SK-N-SH (cell line): ENCODE measurements around the gene NME3. TPM values are rescaled to one million over a fixed set of nuclear protein-coding genes. Genes with fewer than 3 reads are reported as not detected.

ENCODE experiments used
- CTCF ChIA-PET: fragments of 300-600, 350-600 bp; formaldehyde crosslinking; extraction: SDS; loops from one replicate; lab custom pipeline; 2021; lab: Yijun Ruan, JAX
- POLR2A ChIA-PET: fragments of 350-600 bp; sonication (Branson Sonifier 250); formaldehyde crosslinking; extraction: SDS; loops from one replicate; lab custom pipeline; 2020; ENCODE audit warnings: antibody characterized with exemption, inconsistent platforms; lab: Yijun Ruan, JAX
- DNase-seq: peaks from one replicate; pipeline ENCODE4 v3.0.0; 2012
- H2AFZ ChIP-seq: fragments of 200-600 bp; sonication (generic); 2 replicates; pipeline ENCODE4 v1.8.1; 2016; ENCODE audit warnings: antibody characterized with exemption, mild to moderate bottlenecking, low read depth
- H3F3A ChIP-seq: fragments of 200-600 bp; sonication (generic); replicated peaks from 2 replicates; pipeline ENCODE3; 2016; ENCODE audit warnings: antibody characterized with exemption, mild to moderate bottlenecking; ENCODE audit not compliant: insufficient read depth
- H3K27ac ChIP-seq, 2 experiments: fragments of 200-500 bp in 1 of 2; fragments of 200-600 bp in 1 of 2; sonication (Bioruptor generic) in 1 of 2; sonication (generic), shearing (Covaris generic) in 1 of 2; 2 replicates each; pipeline versions ENCODE4 v1.5.1 to v1.6.1; 2014 to 2016; ENCODE audit warnings: low read depth in 2 of 2, inconsistent platforms in 1 of 2, low read length in 1 of 2, mild to moderate bottlenecking in 1 of 2, mixed read lengths in 1 of 2
- H3K27me3 ChIP-seq: fragments of 200-600 bp; sonication (generic), shearing (Covaris generic); 2 replicates; pipeline ENCODE4 v1.6.1; 2016; ENCODE audit warnings: mixed run types; ENCODE audit not compliant: insufficient read depth
- H3K36me3 ChIP-seq, 2 experiments: fragments of 200-500 bp in 1 of 2; fragments of 200-600 bp in 1 of 2; sonication (Bioruptor generic) in 1 of 2; sonication (generic) in 1 of 2; replicated peaks in 1 of 2; 2 replicates each; pipeline versions ENCODE3 to v1.5.1; 2014 to 2016; ENCODE audit warnings: low read length in 1 of 2, mild to moderate bottlenecking in 1 of 2; ENCODE audit not compliant: insufficient read depth in 2 of 2, control insufficient read depth in 1 of 2
- H3K4me1 ChIP-seq, 2 experiments: fragments of 200-500 bp in 1 of 2; fragments of 200-600 bp in 1 of 2; sonication (Bioruptor generic) in 1 of 2; sonication (generic), shearing (Covaris generic) in 1 of 2; 2 replicates each; pipeline versions ENCODE4 v1.5.1 to v1.6.1; 2014 to 2016; ENCODE audit warnings: low read depth in 1 of 2, low read length in 1 of 2, mixed run types in 1 of 2; ENCODE audit not compliant: insufficient read depth in 2 of 2, control insufficient read depth in 1 of 2
- H3K4me2 ChIP-seq: fragments of 200-600 bp; sonication (generic), shearing (Covaris generic); 2 replicates; pipeline ENCODE4 v1.6.1; 2017; ENCODE audit warnings: mixed run types
- H3K4me3 ChIP-seq, 2 experiments: fragments of 200-500 bp in 1 of 2; fragments of 200-600 bp in 1 of 2; sonication (Bioruptor generic) in 1 of 2; sonication (generic), shearing (Covaris generic) in 1 of 2; 2 replicates each; pipeline versions ENCODE4 v1.5.1 to v1.8.1; 2014 to 2016; ENCODE audit warnings: low read depth in 2 of 2, inconsistent platforms in 1 of 2, low read length in 1 of 2, mild to moderate bottlenecking in 1 of 2, mixed read lengths in 1 of 2, moderate library complexity in 1 of 2
- H3K79me2 ChIP-seq: fragments of 200-600 bp; sonication (generic); 2 replicates; pipeline ENCODE4 v1.8.1; 2017; ENCODE audit warnings: mild to moderate bottlenecking; ENCODE audit not compliant: insufficient read depth
- H3K9ac ChIP-seq: fragments of 200-600 bp; sonication (generic); 2 replicates; pipeline ENCODE4 v1.6.1; 2017; ENCODE audit warnings: mixed run types
- H3K9me2 ChIP-seq: fragments of 200-600 bp; sonication (generic); 2 replicates; pipeline ENCODE4 v1.6.1; 2017; ENCODE audit warnings: mixed run types
- H3K9me3 ChIP-seq: fragments of 200-600 bp; sonication (generic); 2 replicates; pipeline ENCODE4 v1.6.1; 2017; ENCODE audit warnings: mixed run types, mild to moderate bottlenecking, moderate library complexity
- H4K20me1 ChIP-seq: fragments of 200-600 bp; sonication (generic); 2 replicates; pipeline ENCODE4 v1.6.1; 2017; ENCODE audit warnings: mild to moderate bottlenecking, mixed run types; ENCODE audit not compliant: insufficient read depth
- CHD2 ChIP-seq: fragments of 150-350 bp; IDR thresholded peaks from 2 replicates; pipeline ENCODE4 v1.6.1; 2018; ENCODE audit warnings: low read length; ENCODE audit not compliant: partially characterized antibody
- FOXJ3 ChIP-seq: sonication (generic); formaldehyde crosslinking; IDR thresholded peaks from 2 replicates; pipeline ENCODE4 v1.5.1; 2020; ENCODE audit warnings: mild to moderate bottlenecking, missing genetic modification reagents
- JUND ChIP-seq: IDR thresholded peaks from 2 replicates; pipeline ENCODE4 v1.4.0; 2012
- MXI1 ChIP-seq: IDR thresholded peaks from 2 replicates; pipeline ENCODE4 v1.6.1; 2012; ENCODE audit warnings: mild to moderate bottlenecking, low read depth, low read length, improper control_type of control experiment
- NFIC ChIP-seq: IDR thresholded peaks from 2 replicates; pipeline ENCODE4 v1.4.0; 2012; ENCODE audit warnings: borderline replicate concordance
- POLR2AphosphoS5 ChIP-seq: IDR thresholded peaks from 2 replicates; pipeline ENCODE4 v1.6.1; 2012; ENCODE audit warnings: low read depth, low read length
- RAD21 ChIP-seq: IDR thresholded peaks from 2 replicates; pipeline ENCODE4 v1.6.1; 2012; ENCODE audit warnings: mild to moderate bottlenecking, low read length
- RCOR1 ChIP-seq: fragments of 150-350 bp; IDR thresholded peaks from 2 replicates; pipeline ENCODE4 v1.6.1; 2017; ENCODE audit warnings: antibody characterized with exemption, low read length
- TAF1 ChIP-seq: IDR thresholded peaks from 2 replicates; pipeline ENCODE4 v1.6.1; 2012; ENCODE audit warnings: low read depth, mild to moderate bottlenecking, low read length, moderate library complexity, borderline replicate concordance
- WGBS: methylation state at CpG from one replicate; pipeline ENCODE4 v1.1.6; 2017; ENCODE audit warnings: low lambda C conversion rate; 5-methylcytosine and 5-hydroxymethylcytosine counted together
- polyA plus RNA-seq, 3 experiments: library from polyadenylated mRNA; depleted of rRNA; stranded (reverse); fragments of >200 nt; gene quantifications; 2 replicates each; pipeline ENCODE4 v1.2.3, GENCODE V29; 2012
- TF ChIP-seq, protein P1 (sequence below): IDR thresholded peaks from 2 replicates; pipeline ENCODE4 v1.6.1; 2012; ENCODE audit warnings: mild to moderate bottlenecking, low read depth, low read length, moderate library complexity
- TF ChIP-seq, protein P2 (sequence below): fragments of 150-350 bp; IDR thresholded peaks from 2 replicates; pipeline ENCODE4 v1.6.1; 2017; ENCODE audit warnings: antibody characterized with exemption, low read length, low read depth, borderline replicate concordance
- TF ChIP-seq, protein P3 (sequence below): IDR thresholded peaks from 2 replicates; pipeline ENCODE4 v1.4.0; 2012; ENCODE audit warnings: low read depth, borderline replicate concordance
- TF ChIP-seq, protein P4 (sequence below): fragments of 200-600 bp; sonication (generic); IDR thresholded peaks from 2 replicates; pipeline ENCODE4 v1.6.1; 2017; ENCODE audit warnings: antibody characterized with exemption, mild to moderate bottlenecking, moderate library complexity

NME3 gene
- polyA plus RNA-seq, 1 of the 3 experiments (the other 2 are of a cell fraction), result 77.2 TPM

DNA sequence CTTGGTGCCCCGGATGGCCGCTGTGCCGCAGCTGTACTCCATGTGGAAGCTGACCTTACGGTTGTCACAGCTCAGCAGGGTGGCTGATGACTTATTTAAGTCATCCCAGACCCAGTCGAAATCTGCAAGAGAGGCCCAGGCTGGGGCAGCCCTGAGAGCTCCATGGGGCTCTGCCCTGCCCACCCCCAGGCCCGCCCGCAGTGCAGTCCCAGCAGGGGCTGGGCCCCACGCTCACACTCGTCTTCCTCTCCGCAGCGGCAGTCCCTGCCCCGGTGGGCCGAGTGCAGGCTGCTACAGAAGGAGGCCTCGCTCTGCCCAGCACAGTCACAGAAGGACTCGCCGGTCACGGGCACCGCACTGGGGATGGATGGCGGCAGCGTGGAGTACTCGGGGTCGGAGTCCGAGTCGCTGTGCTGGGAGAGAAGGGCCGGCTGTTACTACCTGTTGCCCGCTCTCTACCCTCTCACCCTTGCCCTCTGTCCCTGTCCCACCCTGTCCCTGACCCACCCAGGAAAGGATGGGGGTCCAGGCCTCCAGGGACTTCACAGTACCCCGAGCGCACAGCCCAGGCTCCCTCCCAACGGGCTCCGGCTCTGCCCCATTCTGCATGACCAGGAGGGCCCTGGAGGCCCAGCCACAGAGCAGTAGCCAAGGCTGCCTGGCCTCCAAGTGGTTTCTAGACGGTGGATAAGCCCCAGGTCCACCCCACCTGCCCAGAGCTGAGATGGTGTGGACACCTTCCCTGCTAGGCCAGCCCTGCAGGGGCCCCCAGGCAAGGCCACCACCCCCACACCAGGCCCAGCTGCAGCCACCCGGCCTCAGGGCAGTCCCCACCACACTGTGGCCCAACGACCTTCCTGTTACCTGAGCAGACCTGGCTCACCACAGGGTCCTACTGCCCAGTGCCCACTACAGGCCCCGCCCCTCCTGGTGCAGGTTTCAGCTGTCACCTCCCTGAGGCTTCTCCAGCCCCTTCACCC, 7.1 kb upstream of the NME3 start:
- H3F3A ChIP-seq, result peaks cover 8% of the 10 kb centered on the region
- H3K4me2 ChIP-seq, result no peak overlapping the region
- H3K79me2 ChIP-seq, result peaks cover 42% of the 10 kb centered on the region
- H3K4me1 ChIP-seq, result peaks cover 0 to 21% of the 10 kb centered on the region in 2 experiments; a peak in 2 of 4 replicates
- ChIA-PET CTCF (interaction anchor here (0.6 kb wide), 1 partner anchor 375 kb away, joined by 4 read pairs; no protein-coding TSS in a partner anchor), POLR2A (no interaction called here)
- no peaks in the 10 kb centered on the region for H3K27me3 ChIP-seq
- H2AFZ ChIP-seq, result no peak overlapping the region
- no peaks in the 10 kb centered on the region for H3K9me2 ChIP-seq
- DNase-seq, result no peak
- no peak overlapping the region for H3K9ac ChIP-seq
- H3K36me3 ChIP-seq, result peaks cover 3 to 37% of the 10 kb centered on the region in 2 experiments
- H3K9me3 ChIP-seq, result no peaks in the 10 kb centered on the region
- peak; percentile 24 for TF ChIP-seq POLR2AphosphoS5
- no peak for TF ChIP-seq RCOR1
- H4K20me1 ChIP-seq, result peaks cover 13% of the 10 kb centered on the region; the same call in 1 of the 2 replicates
- 93% methylated on average over 22 of the region's 34 CpGs for WGBS
- no peak overlapping the region for H3K27ac ChIP-seq
- no peak overlapping the region for H3K4me3 ChIP-seq

DNA sequence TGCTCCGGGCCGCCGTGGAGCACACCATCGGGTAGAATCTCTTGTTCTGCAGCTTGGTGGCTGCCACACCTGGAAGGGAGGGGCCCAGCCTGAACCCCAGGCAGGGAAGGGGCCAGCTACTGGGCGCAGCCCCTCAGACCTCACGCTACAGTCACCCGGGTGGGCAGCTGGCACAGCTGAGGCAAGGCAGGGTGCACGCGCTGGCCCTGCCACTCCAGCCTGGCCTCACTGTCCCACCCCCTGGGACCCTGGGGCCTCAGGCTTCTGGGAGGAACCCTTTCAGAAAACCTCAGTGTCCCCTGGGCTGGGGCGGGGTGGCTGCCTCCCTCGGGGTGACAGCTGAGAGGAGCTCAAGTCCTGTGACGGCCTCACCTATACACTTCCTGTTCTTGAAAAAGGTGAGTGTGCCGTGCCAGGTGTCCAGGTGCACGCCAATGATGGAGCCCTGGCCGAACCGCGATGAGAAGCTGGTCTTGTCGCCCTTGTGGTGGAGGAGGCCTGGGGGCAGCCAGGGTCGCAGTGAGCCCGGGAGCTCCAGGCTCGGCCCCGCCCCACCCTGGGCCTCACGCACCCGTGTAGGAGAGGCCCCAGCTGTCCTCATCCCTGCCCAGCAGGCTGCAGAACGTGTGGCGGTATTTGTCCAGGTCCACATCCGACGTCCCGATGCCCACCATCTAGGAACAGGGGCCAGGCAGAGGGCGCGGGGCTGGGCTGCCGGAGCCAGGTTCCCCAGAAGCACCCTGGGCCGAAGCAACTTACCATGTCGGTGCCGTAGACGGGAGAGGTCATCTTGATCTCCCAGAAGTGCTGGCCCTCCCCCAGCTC, 6.2 kb upstream of the NME3 start:
- Histone ChIP-seq H3K27ac (no peak overlapping the region; a peak in 1 of 4 replicates), H3K36me3 (peaks cover 3 to 37% of the 10 kb centered on the region in 2 experiments), H2AFZ (no peak overlapping the region), H3K4me1 (peaks cover 0 to 21% of the 10 kb centered on the region in 2 experiments; a peak in 2 of 4 replicates), H3K9ac (no peak overlapping the region), H3K9me3 (no peaks in the 10 kb centered on the region), H3K9me2 (no peaks in the 10 kb centered on the region), H4K20me1 (peaks cover 13% of the 10 kb centered on the region; the same call in 1 of the 2 replicates), H3K79me2 (peaks cover 36% of the 10 kb centered on the region), H3K4me2 (no peak overlapping the region), H3K4me3 (no peak overlapping the region), H3F3A (peaks cover 5% of the 10 kb centered on the region), H3K27me3 (no peaks in the 10 kb centered on the region)
- DNase-seq, result no peak
- ChIA-PET POLR2A (interaction anchor here (1.0 kb wide), 1 partner anchor 13 kb away, joined by 3 read pairs; no protein-coding TSS in a partner anchor), CTCF (no interaction called here)
- 92% methylated on average over 11 of the region's 36 CpGs for WGBS
- TF ChIP-seq, protein P1, sequence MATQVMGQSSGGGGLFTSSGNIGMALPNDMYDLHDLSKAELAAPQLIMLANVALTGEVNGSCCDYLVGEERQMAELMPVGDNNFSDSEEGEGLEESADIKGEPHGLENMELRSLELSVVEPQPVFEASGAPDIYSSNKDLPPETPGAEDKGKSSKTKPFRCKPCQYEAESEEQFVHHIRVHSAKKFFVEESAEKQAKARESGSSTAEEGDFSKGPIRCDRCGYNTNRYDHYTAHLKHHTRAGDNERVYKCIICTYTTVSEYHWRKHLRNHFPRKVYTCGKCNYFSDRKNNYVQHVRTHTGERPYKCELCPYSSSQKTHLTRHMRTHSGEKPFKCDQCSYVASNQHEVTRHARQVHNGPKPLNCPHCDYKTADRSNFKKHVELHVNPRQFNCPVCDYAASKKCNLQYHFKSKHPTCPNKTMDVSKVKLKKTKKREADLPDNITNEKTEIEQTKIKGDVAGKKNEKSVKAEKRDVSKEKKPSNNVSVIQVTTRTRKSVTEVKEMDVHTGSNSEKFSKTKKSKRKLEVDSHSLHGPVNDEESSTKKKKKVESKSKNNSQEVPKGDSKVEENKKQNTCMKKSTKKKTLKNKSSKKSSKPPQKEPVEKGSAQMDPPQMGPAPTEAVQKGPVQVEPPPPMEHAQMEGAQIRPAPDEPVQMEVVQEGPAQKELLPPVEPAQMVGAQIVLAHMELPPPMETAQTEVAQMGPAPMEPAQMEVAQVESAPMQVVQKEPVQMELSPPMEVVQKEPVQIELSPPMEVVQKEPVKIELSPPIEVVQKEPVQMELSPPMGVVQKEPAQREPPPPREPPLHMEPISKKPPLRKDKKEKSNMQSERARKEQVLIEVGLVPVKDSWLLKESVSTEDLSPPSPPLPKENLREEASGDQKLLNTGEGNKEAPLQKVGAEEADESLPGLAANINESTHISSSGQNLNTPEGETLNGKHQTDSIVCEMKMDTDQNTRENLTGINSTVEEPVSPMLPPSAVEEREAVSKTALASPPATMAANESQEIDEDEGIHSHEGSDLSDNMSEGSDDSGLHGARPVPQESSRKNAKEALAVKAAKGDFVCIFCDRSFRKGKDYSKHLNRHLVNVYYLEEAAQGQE, result no peak
- TF ChIP-seq, protein P2, sequence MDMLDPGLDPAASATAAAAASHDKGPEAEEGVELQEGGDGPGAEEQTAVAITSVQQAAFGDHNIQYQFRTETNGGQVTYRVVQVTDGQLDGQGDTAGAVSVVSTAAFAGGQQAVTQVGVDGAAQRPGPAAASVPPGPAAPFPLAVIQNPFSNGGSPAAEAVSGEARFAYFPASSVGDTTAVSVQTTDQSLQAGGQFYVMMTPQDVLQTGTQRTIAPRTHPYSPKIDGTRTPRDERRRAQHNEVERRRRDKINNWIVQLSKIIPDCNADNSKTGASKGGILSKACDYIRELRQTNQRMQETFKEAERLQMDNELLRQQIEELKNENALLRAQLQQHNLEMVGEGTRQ, result no peak
- TF ChIP-seq RAD21 (no peak), JUND (0 out of 2 replicates have a peak, but pooled peaks have one; percentile 3), NFIC (no peak), TAF1 (no peak), CHD2 (no peak), MXI1 (no peak), POLR2AphosphoS5 (no peak), FOXJ3 (no peak), RCOR1 (no peak)
- TF ChIP-seq, protein P3, sequence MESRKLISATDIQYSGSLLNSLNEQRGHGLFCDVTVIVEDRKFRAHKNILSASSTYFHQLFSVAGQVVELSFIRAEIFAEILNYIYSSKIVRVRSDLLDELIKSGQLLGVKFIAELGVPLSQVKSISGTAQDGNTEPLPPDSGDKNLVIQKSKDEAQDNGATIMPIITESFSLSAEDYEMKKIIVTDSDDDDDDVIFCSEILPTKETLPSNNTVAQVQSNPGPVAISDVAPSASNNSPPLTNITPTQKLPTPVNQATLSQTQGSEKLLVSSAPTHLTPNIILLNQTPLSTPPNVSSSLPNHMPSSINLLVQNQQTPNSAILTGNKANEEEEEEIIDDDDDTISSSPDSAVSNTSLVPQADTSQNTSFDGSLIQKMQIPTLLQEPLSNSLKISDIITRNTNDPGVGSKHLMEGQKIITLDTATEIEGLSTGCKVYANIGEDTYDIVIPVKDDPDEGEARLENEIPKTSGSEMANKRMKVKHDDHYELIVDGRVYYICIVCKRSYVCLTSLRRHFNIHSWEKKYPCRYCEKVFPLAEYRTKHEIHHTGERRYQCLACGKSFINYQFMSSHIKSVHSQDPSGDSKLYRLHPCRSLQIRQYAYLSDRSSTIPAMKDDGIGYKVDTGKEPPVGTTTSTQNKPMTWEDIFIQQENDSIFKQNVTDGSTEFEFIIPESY, result no peak
- TF ChIP-seq, protein P4, sequence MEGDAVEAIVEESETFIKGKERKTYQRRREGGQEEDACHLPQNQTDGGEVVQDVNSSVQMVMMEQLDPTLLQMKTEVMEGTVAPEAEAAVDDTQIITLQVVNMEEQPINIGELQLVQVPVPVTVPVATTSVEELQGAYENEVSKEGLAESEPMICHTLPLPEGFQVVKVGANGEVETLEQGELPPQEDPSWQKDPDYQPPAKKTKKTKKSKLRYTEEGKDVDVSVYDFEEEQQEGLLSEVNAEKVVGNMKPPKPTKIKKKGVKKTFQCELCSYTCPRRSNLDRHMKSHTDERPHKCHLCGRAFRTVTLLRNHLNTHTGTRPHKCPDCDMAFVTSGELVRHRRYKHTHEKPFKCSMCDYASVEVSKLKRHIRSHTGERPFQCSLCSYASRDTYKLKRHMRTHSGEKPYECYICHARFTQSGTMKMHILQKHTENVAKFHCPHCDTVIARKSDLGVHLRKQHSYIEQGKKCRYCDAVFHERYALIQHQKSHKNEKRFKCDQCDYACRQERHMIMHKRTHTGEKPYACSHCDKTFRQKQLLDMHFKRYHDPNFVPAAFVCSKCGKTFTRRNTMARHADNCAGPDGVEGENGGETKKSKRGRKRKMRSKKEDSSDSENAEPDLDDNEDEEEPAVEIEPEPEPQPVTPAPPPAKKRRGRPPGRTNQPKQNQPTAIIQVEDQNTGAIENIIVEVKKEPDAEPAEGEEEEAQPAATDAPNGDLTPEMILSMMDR, result no peak
